ENCODE data around the gene RRAD.
"Not testable (repeated sequence)": the region's sequence is repeated elsewhere in the genome, so short reads cannot be mapped to it uniquely, and the experiment has no call there.

The RRAD gene

GRCh38 chr16:66925322-66925840 is at the start of gene RRAD:
Gene RRAD, minus strand, starts transcription at chr16:66925535. Its CDS starts 356 bp downstream, at chr16:66925179.
- peak; percentile 32 for DNase-seq

- DNase-seq: not testable (repeated sequence)
Observed at GRCh38 chr16:66974932-66975246, 49.6 kb upstream of the RRAD start.

- DNase-seq: not testable (repeated sequence)
Observed at GRCh38 chr16:66974156-66974931, 49.0 kb upstream of the RRAD start.

- no peak for DNase-seq
Observed at GRCh38 chr16:66973716-66974115, 48.4 kb upstream of the RRAD start.

GRCh38 chr16:66972983-66973382 is 47.6 kb upstream of the RRAD start:
- no peak for DNase-seq

- DNase-seq: no peak
Observed at GRCh38 chr16:66970775-66971720, 45.7 kb upstream of the RRAD start.

- DNase-seq: no peak
Observed at GRCh38 chr16:66968847-66969246, 43.5 kb upstream of the RRAD start.

GRCh38 chr16:66964049-66964448 is 38.7 kb upstream of the RRAD start:
- no peak for DNase-seq

GRCh38 chr16:66961914-66962313 is 36.6 kb upstream of the RRAD start:
- peak; percentile 16 for DNase-seq

GRCh38 chr16:66961065-66961744 is 35.9 kb upstream of the RRAD start, which contains the start of gene CES3:
Gene CES3, plus strand, starts transcription at chr16:66961266. Its CDS starts 42 bp downstream, at chr16:66961308.
- peak; percentile 60 for DNase-seq

GRCh38 chr16:66960270-66960669 is 34.9 kb upstream of the RRAD start:
- DNase-seq: no peak

GRCh38 chr16:66959704-66960161 is 34.4 kb upstream of the RRAD start:
- DNase-seq: peak; percentile 42

GRCh38 chr16:66958857-66959703 is 33.7 kb upstream of the RRAD start:
- no peak for DNase-seq

GRCh38 chr16:66956154-66956457 is 30.8 kb upstream of the RRAD start:
- DNase-seq: not testable (repeated sequence)

GRCh38 chr16:66955363-66956153 is 30.2 kb upstream of the RRAD start:
- DNase-seq: not testable (repeated sequence)

- peak; percentile 81 for DNase-seq
Observed at GRCh38 chr16:66954097-66954659, 28.8 kb upstream of the RRAD start.

- DNase-seq: no peak
Observed at GRCh38 chr16:66953462-66954096, 28.2 kb upstream of the RRAD start.

- no peak for DNase-seq
Observed at GRCh38 chr16:66952430-66953110, 27.2 kb upstream of the RRAD start.

- no peak for DNase-seq
Observed at GRCh38 chr16:66950971-66951790, 25.8 kb upstream of the RRAD start.
